Neural crest cell (in vitro differentiated cells): ENCODE measurements around the gene ENOX1. TPM values are rescaled to one million over a fixed set of nuclear protein-coding genes. Genes with fewer than 3 reads are reported as not detected.

Experiments
- DNase-seq: peaks from one replicate; pipeline ENCODE4 v3.0.0; 2021; ENCODE audit warnings: low read depth, mixed read lengths, low spot score
- H3K27ac Mint-ChIP-seq: one replicate; pipeline ENCODE4 v1.8.0; 2021; ENCODE audit warnings: mild to moderate bottlenecking, mixed read lengths; ENCODE audit not compliant: unreplicated experiment
- H3K27me3 Mint-ChIP-seq: 2 replicates; pipeline ENCODE4 v1.8.0; 2021; ENCODE audit warnings: low read depth, mild to moderate bottlenecking, mixed read lengths
- H3K36me3 Mint-ChIP-seq: 2 replicates; pipeline ENCODE4 v1.8.0; 2021; ENCODE audit warnings: low read depth, mild to moderate bottlenecking, mixed read lengths
- H3K4me1 Mint-ChIP-seq: 2 replicates; pipeline ENCODE4 v1.8.0; 2021; ENCODE audit warnings: mixed read lengths
- H3K4me3 Mint-ChIP-seq: one replicate; pipeline ENCODE4 v1.8.0; 2021; ENCODE audit warnings: mild to moderate bottlenecking, mixed read lengths
- H3K9me3 Mint-ChIP-seq: 2 replicates; pipeline ENCODE4 v1.8.0; 2021; ENCODE audit warnings: mixed read lengths
- total RNA-seq: library from RNA; stranded (reverse); gene quantifications from 2 replicates; pipeline ENCODE4 v1.2.1, GENCODE V29; 2021
- TF ChIP-seq, protein P1 (sequence below): fragments of 200-600 bp; sonication (generic); conservative IDR thresholded peaks from 2 replicates; pipeline ENCODE4 v1.5.0; 2021; ENCODE audit warnings: antibody characterized with exemption, mild to moderate bottlenecking

ENOX1 gene
- total RNA-seq, 1 donor from 2014 or later: 3.8 TPM

DNA sequence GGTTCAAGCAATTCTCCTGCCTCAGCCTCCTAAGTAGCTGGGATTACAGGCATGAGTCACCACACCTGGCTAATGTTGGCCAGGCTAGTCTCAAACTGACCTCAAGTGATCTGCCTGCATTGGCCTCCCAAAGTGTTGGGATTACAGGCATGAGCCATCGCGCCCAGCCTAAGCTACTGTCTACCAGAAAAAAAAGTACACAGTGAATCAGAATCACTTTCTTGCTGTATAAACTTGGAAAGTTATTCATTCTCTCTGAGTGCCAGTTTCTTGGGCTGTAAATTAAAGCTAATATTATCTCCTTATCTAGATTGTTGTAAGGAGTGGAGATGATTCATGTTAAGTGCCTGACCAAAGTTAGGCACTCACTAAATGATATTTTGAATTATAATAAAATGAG is 242.8 kb downstream of the ENOX1 start:
- TF ChIP-seq, protein P1, sequence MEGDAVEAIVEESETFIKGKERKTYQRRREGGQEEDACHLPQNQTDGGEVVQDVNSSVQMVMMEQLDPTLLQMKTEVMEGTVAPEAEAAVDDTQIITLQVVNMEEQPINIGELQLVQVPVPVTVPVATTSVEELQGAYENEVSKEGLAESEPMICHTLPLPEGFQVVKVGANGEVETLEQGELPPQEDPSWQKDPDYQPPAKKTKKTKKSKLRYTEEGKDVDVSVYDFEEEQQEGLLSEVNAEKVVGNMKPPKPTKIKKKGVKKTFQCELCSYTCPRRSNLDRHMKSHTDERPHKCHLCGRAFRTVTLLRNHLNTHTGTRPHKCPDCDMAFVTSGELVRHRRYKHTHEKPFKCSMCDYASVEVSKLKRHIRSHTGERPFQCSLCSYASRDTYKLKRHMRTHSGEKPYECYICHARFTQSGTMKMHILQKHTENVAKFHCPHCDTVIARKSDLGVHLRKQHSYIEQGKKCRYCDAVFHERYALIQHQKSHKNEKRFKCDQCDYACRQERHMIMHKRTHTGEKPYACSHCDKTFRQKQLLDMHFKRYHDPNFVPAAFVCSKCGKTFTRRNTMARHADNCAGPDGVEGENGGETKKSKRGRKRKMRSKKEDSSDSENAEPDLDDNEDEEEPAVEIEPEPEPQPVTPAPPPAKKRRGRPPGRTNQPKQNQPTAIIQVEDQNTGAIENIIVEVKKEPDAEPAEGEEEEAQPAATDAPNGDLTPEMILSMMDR: no peak
- Mint-ChIP-seq H3K9me3 (peaks cover 2% of the 10 kb centered on the region), H3K36me3 (peaks cover 2% of the 10 kb centered on the region), H3K4me1 (no peaks in the 10 kb centered on the region), H3K4me3 (no peak overlapping the region), H3K27ac (no peak overlapping the region), H3K27me3 (no peaks in the 10 kb centered on the region)
- DNase-seq: no peak

DNA sequence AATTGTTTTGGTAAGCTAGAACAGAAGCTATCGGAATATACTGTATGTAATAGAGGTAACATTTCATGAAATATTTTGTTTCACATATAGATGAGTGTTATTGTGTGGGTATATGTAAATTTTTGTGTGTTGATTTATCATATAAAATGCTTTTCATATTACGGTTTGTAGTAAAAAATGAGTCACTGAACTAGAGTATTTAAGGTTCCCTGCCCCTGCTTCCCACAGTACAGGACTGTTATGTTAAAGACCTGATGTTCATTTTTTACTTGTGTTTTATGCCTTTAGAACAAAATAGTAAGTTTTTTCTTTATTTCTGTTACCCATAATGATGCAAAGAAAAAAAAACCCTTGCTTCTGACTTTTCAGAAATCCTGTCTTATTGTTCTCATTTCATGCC is 243.4 kb downstream of the ENOX1 start:
- Mint-ChIP-seq H3K9me3 (peaks cover 3% of the 10 kb centered on the region), H3K36me3 (peaks cover 2% of the 10 kb centered on the region), H3K4me1 (no peaks in the 10 kb centered on the region), H3K27me3 (no peaks in the 10 kb centered on the region), H3K4me3 (no peak overlapping the region), H3K27ac (no peak overlapping the region)
- no peak for DNase-seq
- TF ChIP-seq, protein P1: no peak

- Mint-ChIP-seq H3K27ac (no peak overlapping the region), H3K4me3 (no peak overlapping the region), H3K9me3 (peaks cover 3% of the 10 kb centered on the region), H3K36me3 (peaks cover 2% of the 10 kb centered on the region), H3K4me1 (no peaks in the 10 kb centered on the region), H3K27me3 (no peaks in the 10 kb centered on the region)
- TF ChIP-seq, protein P1: no peak
- no peak for DNase-seq
Measured at GRCh38 chr13:43537124-43537523, 249.6 kb downstream of the ENOX1 start.

GRCh38 chr13:43529796-43530195 is 257.0 kb downstream of the ENOX1 start:
- Mint-ChIP-seq H3K27me3 (no peaks in the 10 kb centered on the region), H3K9me3 (no peaks in the 10 kb centered on the region), H3K4me3 (no peak overlapping the region)

GRCh38 chr13:43528992-43529391 is 257.8 kb downstream of the ENOX1 start:
- no peak for DNase-seq
- no peak overlapping the region for H3K4me3 Mint-ChIP-seq
- H3K27me3 Mint-ChIP-seq: no peaks in the 10 kb centered on the region
- H3K27ac Mint-ChIP-seq: no peak overlapping the region
- TF ChIP-seq, protein P1: no peak
- H3K4me1 Mint-ChIP-seq: peaks cover 4% of the 10 kb centered on the region
- peaks cover 1% of the 10 kb centered on the region for H3K9me3 Mint-ChIP-seq
- peaks cover 2% of the 10 kb centered on the region for H3K36me3 Mint-ChIP-seq

More at GRCh38 chr13:43529796-43530195, 257.0 kb downstream of the ENOX1 start:
- TF ChIP-seq, protein P1: no peak
- H3K27ac Mint-ChIP-seq: no peak overlapping the region
- no peaks in the 10 kb centered on the region for H3K36me3 Mint-ChIP-seq
- DNase-seq: no peak
- H3K4me1 Mint-ChIP-seq: peaks cover 4% of the 10 kb centered on the region

- Mint-ChIP-seq H3K9me3 (peaks cover 3% of the 10 kb centered on the region), H3K4me3 (no peak overlapping the region), H3K4me1 (peaks cover 4% of the 10 kb centered on the region), H3K36me3 (peaks cover 3% of the 10 kb centered on the region), H3K27ac (no peak overlapping the region), H3K27me3 (no peaks in the 10 kb centered on the region)
- TF ChIP-seq, protein P1: no peak
- DNase-seq: no peak
Measured at GRCh38 chr13:43522788-43523187, 264.0 kb downstream of the ENOX1 start.
